GM19395 (cell line): ENCODE results near the gene COLEC11.
"Not testable (repeated sequence)": the region's sequence is repeated elsewhere in the genome, so short reads cannot be mapped to it uniquely, and the experiment has no call there.

Source experiments
- ATAC-seq: cut with Tn5 transposase; IDR thresholded peaks from one replicate; pipeline ENCODE4 v1.9.1; 2021; ENCODE audit warnings: mild to moderate bottlenecking, moderate library complexity; ENCODE audit not compliant: unreplicated experiment

COLEC11 gene

GRCh38 chr2:3594493-3595281 lies at the start of gene COLEC11:
Gene COLEC11 (plus strand): TSS chr2:3595112. CDS start chr2:3604341, 9,229 bp downstream.
- no peak for ATAC-seq

- no peak for ATAC-seq
These were observed 49.0 kb upstream of the COLEC11 start for GRCh38 chr2:3545788-3546478.

- no peak for ATAC-seq
These were observed 47.0 kb upstream of the COLEC11 start for GRCh38 chr2:3547915-3548314.

GRCh38 chr2:3553946-3554345 lies 41.0 kb upstream of the COLEC11 start:
- no peak for ATAC-seq

- peak; percentile 40 for ATAC-seq
These were observed 37.2 kb upstream of the COLEC11 start for GRCh38 chr2:3557639-3558204.

- ATAC-seq = peak; percentile 95
These were observed 36.5 kb upstream of the COLEC11 start, which contains the start of gene RNASEH1 for GRCh38 chr2:3558205-3559014. Gene RNASEH1 (minus strand): TSS chr2:3558333. CDS start chr2:3558260, 73 bp downstream.

GRCh38 chr2:3563521-3563976 lies 31.4 kb upstream of the COLEC11 start:
- ATAC-seq = peak; percentile 57

GRCh38 chr2:3565117-3565516 lies 29.8 kb upstream of the COLEC11 start:
- ATAC-seq = no peak

- ATAC-seq = no peak
These were observed 28.1 kb upstream of the COLEC11 start for GRCh38 chr2:3566806-3567205.

- ATAC-seq = not testable (repeated sequence)
These were observed 25.3 kb upstream of the COLEC11 start for GRCh38 chr2:3569656-3570055.

GRCh38 chr2:3571284-3571683 lies 23.6 kb upstream of the COLEC11 start:
- ATAC-seq = no peak

- no peak for ATAC-seq
These were observed 22.3 kb upstream of the COLEC11 start for GRCh38 chr2:3572620-3573019.

GRCh38 chr2:3574155-3574554 lies 20.8 kb upstream of the COLEC11 start:
- no peak for ATAC-seq

- peak; percentile 34 for ATAC-seq
These were observed 19.2 kb upstream of the COLEC11 start for GRCh38 chr2:3575534-3576262.

- not testable (repeated sequence) for ATAC-seq
These were observed 18.7 kb upstream of the COLEC11 start for GRCh38 chr2:3576263-3576630.

- no peak for ATAC-seq
These were observed 15.9 kb upstream of the COLEC11 start for GRCh38 chr2:3578987-3579386.

GRCh38 chr2:3580449-3580848 lies 14.5 kb upstream of the COLEC11 start:
- ATAC-seq = no peak

GRCh38 chr2:3581367-3582262 lies 13.3 kb upstream of the COLEC11 start:
- no peak for ATAC-seq

- ATAC-seq = no peak
These were observed 10.8 kb upstream of the COLEC11 start for GRCh38 chr2:3584076-3584475.
